GM19324 (cell line): Measurements from ENCODE around the gene GSTM2.
"Not testable (repeated sequence)": the region's sequence is repeated elsewhere in the genome, so short reads cannot be mapped to it uniquely, and the experiment has no call there.

Source experiments
- ATAC-seq: cut with Tn5 transposase; IDR thresholded peaks from one replicate; pipeline ENCODE4 v1.9.1; 2021; ENCODE audit warnings: mild to moderate bottlenecking, moderate library complexity; ENCODE audit not compliant: unreplicated experiment, low FRiP score

The GSTM2 gene

DNA sequence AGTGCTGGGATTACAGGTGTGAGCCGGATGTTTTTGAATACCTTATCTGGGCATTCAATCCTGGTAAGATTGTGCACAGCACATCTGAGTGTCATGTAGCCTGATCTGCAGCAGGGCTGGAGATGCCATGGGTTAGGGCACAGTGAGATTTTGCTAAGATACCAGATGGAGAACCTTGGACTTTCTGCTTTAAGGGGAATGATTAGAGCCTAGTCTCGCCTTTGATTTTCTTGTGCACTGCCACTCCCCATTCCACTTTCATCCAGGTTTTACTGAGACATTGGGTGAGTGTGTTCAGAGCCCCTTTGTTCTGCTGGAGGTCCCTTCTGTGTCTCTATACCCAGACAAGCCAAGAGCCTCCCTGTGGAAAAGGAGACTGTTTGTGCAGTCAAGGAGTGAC is 6.0 kb downstream of the GSTM2 start:
- not testable (repeated sequence) for ATAC-seq

DNA sequence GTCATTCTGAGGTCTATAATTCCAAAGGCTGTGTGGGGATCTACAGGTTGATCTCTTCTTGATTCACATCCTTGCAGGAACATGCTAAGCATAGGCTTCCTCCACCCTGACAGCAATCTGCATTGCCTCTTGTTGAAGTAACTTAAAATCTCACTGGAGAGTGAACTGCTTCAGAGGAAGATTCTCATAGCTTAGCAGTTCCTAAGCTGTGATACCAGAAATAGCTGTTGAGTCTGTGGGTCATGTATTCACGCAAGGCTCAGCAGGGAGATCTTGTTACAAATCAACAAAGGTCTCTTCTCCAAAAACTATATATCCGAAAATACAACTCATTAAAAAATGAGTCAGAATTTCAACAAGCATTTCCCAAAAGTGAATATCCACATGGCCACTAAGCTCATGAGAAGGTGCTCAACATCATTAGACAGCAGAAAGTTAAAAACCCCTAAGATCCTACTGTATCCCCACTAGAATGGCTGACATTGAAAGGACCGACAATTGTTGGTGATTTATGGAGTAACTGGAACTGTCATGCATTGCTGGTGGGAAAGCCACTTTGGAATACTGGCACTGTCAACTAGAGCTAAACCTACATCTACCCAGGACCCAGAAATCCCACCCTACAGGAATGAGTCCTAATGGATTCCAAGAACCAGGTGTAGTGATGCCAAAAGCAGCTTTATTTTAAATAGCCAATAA is 9.0 kb downstream of the GSTM2 start:
- ATAC-seq, result not testable (repeated sequence)

DNA sequence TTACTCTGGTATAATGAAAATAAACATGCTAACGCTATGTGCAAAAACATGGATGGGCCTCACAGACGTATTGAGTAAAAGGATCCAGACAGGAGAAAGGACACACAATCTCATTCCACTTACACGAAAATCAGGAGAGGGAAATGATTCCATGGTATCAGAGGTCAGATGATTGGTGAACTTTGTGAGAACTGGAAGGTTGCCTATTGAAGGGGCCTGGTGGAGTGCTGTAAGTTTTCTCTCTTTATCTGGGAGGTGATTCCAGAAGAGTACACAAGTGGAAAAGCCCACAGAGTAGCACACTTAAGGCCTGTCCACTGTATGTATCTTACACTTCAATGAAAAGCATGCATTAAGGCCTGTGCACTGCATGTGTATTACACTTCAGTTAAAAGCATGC is 9.6 kb downstream of the GSTM2 start:
- no peak for ATAC-seq

DNA sequence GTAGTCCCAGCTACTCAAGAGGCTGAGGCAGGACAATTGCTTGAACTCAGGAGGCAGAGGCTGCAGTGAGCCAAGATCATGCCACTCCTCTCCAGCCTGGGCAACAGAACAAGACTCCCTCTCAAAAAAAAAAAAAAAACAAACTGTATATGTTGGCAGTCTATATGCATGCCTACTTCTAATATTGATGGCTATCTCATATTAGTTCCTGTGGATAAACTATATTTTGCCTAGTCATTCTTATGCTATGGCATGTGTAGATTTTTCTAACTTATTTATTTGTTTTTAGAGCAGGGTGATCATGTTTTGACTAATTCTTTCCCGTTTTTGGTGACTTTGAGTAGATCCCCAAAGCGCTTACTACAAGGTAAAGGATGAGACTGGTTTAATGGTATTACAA is 10.8 kb downstream of the GSTM2 start:
- ATAC-seq, result not testable (repeated sequence)

DNA sequence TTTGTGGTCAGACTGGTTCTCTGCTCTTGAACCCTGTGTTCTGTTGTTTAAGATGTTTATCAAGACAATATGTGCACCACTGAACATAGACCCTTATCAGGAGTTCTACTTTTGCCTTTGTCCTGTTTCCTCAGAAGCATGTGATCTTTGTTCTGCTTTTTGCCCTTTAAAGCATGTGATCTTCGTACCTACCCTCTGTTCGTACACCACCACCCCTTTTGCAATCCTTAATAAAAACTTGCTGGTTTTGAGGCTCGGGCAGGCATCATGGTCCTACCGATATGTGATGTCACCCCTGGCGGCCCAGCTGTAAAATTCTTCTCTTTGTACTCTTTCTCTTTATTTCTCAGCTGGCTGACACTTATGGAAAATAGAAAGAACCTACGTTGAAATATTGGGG is 16.9 kb downstream of the GSTM2 start:
- not testable (repeated sequence) for ATAC-seq

DNA sequence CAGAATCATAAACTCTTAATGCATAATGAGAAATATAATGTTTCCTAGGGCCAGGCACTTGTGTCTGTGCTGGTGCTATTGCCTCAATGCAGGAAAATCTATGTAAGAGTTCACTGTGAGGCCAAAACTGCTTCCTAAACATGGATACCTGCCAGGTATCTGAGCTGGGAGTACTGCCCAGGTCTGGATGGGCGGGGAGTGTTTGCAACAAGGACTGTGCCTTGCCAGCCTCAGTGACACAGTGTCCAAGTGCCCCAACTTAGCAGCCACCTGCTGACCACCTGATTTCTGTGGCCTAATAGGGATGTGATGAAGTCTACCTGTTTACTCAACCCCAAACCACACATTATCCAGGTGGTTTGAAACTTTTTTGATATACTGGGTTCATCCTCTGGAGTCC is 17.5 kb downstream of the GSTM2 start:
- not testable (repeated sequence) for ATAC-seq

DNA sequence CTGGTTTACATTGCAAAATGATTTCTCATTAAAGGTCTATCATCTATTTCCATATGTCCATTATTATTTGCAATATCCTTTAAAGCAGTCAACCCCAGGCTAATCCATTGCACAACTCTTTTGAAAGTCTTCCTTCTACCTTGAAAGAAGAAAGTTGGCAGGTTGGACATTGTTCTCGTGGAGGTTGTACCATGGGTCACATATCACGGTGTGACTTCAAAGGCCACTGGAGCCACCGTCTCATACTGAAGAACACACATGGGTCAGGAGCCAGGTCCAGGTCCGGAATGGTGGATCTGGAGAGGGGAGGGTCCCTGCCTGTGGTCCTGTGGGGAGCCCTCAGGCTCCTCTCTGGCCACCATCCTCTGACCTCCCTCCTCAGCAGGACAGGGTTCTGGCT is 18.0 kb downstream of the GSTM2 start:
- ATAC-seq, result not testable (repeated sequence)

DNA sequence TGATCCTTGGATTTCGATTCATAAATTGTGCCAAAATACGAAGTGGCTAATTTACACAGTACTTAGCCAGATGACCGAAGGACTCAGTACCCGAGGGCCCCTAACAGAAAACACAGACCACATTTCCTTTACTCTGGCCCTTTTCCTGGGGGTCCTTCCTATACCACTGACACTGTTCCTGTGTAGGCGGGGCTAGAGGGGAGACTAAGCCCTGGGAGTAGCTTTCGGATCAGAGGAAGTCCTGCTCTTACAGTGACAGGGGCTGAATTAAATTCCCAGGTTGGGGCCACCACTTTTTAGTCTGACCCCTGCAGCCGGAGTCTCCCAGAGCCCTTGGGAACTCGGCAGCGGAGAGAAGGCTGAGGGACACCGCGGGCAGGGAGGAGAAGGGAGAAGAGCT is 19.3 kb downstream of the GSTM2 start:
- ATAC-seq, result not testable (repeated sequence)

DNA sequence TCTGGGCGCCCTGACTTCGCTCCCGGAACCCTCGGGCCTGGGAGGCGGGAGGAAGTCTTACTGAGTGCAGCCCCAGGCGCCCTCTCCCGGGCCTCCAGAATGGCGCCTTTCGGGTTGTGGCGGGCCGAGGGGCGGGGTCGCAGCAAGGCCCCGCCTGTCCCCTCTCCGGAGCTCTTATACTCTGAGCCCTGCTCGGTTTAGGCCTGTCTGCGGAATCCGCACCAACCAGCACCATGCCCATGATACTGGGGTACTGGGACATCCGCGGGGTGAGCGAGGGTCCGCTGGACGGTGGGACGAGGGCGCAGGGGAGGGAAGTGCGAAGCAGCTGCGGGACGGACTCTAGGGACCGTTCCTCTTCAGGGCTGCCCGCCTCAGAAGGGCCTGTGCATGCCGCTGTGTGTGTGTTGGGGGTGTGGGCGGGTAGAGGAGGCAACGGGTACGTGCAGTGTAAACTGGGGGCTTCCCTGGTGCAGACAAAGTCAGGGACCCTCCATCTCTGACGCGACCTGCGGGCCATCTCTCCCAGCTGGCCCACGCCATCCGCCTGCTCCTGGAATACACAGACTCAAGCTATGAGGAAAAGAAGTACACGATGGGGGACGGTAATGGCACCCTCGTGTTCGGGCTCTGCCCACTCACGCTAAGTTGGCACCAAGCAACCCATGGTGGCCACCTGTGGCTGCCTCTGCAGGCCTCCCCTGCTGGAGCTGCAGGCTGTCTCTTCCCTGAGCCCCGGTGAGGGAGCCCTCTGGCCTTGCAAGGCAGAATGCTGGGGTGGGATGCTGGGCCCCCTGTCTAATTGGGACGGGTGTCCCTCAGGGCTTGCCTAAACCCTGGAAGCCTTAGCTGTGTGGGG is 20.0 kb downstream of the GSTM2 start, which contains the start of gene GSTM1:
GSTM1 (plus strand) TSS at position 177 of the 859 bp plus-strand sequence; CDS start at position 234, 57 bp downstream.
- ATAC-seq, result peak; percentile 90

DNA sequence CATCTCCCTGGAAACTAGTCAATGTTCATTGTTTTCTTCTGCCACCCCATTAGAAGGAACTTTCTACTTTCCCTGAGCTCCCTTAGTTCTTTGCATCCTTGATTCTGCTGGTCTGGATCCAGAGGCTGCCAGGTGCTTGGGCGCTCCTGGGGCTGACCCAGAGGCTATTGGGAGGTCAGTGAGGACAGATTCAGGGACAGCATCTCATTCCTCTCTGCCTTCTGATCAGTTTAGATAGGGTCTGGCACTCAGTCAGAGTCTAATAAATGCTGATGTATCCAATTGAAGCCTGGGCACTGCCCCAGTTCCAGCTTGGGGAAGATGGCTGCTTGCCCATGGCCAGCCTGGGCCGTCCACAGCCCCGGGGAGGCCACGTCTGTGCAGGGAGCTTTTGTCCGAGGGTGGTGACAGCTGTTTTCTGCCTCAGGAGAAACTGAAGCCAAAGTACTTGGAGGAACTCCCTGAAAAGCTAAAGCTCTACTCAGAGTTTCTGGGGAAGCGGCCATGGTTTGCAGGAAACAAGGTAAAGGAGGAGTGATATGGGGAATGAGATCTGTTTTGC is 22.1 kb downstream of the GSTM2 start:
- no peak for ATAC-seq

DNA sequence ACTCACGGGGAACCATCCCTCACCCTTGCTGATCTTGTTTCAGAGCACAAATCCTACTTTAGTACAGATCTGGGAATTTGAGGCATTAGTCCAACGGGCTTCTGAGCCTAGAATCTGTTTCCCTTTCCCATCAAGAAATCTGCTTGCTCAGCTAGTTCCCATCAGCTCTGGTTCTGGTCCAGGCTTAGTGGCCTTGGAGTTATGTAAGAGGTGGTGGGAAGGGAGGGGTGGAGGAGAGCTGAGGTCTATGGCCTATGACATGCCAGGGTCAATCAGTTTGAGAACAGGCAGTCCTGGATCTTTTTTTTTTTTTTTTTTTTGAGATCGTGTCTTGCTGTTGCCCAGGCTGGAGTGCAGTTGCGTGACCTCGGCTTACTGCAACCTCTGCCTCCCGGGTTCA is 23.9 kb downstream of the GSTM2 start:
- no peak for ATAC-seq

DNA sequence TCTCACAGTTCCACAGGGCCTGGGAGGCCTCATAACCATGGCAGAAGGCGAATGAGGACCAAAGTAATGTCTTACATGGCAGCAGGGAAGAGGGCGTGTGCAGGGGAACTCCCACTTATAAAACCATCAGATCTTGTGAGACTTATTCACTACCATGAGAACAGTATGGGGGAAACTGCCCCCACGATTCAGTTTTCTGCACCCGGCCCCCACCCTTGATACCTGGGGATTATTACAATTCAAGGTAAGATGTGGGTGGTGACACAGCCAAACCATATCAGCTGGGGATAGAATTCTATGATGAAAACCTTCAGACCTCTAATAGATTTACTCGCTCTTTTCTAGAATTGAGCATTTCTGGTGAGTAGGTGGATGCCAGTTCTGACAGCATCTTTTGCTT is 26.5 kb downstream of the GSTM2 start:
- not testable (repeated sequence) for ATAC-seq

DNA sequence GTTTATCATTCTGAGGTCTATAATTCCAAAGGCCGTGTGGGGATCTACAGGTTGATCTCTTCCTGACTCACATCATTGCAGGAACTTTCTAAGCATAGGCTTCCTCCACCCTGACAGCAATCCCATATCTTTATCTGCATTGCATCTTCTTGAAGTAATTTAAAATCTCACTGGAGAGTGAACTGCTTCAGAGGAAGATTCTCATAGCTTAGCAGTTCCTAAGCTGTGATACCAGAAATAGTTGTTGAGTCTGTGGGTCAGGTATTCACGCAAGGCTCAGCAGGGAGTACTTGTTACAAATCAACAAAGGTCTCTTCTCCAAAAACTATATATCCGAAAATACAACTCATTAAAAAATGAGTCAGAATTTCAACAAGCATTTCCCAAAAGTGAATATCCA is 27.3 kb downstream of the GSTM2 start:
- ATAC-seq, result not testable (repeated sequence)

DNA sequence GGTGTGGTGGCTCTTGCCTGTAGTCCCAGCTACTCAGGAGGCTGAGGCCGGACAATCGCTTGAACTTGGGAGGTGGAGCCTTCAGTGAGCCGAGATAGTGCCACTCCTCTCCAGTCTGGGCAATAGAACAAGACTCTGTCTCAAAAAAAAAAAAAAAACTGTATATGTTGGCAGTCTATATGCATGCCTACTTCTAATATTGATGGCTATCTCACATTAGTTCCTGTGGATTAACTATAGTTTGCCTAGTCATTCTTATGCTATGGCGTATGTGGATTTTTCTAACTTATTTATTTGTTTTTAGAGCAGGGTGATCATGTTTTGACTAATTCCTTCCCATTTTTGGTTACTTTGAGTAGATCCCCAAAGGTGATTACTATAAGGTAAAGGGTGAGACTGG is 29.2 kb downstream of the GSTM2 start:
- no peak for ATAC-seq

DNA sequence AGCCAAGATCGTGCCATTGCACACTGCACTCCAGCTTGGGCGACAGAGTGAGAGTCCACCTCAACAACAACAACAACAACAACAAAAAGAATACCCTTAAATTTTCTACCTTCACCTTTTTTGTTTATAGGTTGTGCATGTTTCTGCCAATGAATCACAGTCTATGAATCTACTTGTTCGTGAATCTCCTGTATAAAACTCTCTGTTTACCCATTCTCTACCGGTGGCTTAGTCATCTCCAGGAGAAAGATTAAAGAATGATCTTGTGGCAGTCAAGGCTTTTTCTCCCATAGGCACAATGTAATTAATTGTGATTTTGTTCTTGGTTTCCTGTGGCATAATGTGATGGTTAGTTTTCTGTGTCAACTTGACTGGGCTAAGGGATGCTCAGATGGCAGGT is 30.0 kb downstream of the GSTM2 start:
- ATAC-seq, result not testable (repeated sequence)

DNA sequence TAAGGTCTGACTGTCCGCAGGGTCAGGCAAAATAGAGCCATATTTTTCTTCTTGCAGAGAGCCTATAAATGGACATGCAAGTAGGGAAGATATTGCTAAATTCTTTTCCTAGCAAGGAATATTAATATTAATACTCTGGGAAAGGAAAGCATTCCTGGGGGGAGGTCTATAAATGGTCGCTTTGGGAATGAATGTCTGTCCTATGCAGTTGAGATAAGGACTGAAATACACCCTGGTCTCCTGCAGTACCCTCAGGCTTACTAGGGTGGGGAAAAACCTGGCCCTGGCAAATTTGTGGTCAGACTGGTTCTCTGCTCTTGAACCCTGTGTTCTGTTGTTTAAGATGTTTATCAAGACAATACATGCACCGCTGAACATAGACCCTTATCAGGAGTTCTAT is 35.1 kb downstream of the GSTM2 start:
- not testable (repeated sequence) for ATAC-seq

DNA sequence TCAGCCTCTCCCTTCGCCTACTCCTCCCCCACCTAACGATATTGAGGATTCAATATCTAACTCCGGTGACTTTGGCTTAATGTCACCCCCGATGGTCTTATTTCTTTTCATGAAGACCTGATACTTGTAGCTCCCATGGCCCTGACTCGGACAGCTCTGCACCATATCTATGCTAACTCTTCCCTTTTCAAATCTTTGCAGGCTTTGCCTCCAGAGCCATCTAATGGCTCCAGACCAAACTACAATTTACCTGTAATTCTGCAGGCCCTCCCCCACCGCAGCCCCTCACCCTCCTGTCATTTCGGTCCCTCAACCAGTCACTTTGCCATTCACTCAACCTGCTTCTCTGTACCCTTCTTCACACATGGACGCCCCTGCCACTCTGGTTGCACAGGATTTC is 36.3 kb downstream of the GSTM2 start:
- ATAC-seq, result no peak

DNA sequence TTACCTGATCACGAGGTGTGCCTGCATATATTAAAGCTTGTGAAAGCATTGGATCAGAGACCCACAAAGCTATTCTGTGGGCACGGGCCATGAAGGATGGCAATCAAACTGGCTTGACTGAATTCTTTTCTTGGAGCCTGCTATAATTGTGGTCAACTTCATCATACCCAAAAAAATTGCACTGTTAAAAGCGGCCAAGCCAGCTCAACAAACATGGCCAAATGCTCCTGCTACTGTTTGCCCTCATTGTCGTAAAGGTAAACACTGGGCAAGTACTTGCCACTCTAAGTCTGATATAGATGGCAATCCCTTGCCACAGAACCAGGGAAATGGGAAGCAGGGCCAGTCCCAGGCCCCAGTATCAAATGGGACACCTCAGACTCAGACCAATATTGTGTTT is 37.6 kb downstream of the GSTM2 start:
- no peak for ATAC-seq

DNA sequence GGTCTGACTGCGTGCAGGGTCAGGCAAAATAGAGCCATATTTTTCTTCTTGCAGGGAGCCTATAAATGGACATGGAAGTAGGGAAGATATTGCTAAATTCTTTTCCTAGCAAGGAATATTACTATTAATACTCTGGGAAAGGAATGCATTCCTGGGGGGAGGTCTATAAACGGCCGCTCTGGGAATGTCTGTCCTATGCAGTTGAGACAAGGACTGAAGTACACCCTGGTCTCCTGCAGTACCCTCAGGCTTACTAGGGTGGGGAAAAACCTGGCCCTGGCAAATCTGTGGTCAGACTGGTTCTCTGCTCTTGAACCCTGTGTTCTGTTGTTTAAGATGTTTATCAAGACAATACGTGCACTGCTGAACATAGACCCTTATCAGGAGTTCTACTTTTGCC is 41.1 kb downstream of the GSTM2 start:
- ATAC-seq, result not testable (repeated sequence)

DNA sequence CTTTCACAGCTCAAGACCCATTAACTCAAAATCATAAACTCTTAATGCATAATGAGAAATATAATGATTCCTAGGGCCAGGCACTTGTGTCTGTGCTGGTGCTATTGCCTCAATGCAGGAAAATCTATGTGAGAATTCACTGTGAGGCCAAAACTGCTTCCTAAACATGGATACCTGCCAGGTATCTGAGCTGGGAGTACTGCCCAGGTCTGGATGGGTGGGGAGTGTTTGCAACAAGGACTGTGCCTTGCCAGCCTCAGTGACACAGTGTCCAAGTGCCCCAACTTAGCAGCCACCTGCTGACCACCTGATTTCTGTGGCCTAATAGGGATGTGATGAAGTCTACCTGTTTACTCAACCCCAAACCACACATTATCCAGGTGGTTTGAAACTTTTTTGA is 42.0 kb downstream of the GSTM2 start:
- ATAC-seq, result not testable (repeated sequence)

DNA sequence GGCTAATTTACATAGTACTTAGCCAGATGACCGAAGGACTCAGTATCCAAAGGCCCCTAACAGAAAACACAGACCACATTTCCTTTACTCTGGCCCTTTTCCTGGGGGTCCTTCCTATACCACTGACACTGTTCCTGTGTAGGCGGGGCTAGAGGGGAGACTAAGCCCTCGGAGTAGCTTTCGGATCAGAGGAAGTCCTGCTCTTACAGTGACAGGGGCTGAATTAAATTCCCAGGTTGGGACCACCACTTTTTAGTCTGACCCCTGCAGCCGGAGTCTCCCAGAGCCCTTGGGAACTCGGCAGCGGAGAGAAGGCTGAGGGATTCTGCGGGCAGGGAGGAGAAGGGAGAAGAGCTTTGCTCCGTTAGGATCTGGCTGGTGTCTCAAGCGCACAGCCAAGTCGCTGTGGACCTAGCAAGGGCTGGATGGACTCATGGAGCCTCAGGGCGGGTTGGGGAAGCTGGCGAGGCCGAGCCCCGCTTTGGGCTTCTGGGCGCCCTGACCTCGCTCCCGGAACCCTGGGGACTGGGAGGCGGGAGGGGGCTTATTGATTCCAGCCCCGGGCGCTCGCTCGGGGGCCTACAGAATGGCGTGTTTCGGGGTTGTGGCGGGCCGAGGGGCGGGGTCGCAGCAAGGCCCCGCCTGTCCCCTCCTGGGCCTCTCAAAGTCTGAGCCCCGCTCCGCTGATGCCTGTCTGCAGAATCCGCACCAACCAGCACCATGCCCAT is 43.9 kb downstream of the GSTM2 start, which contains the start of gene GSTM5:
GSTM5 (plus strand) TSS at position 659 of the 728 bp plus-strand sequence; CDS start at position 721, 62 bp downstream.
- not testable (repeated sequence) for ATAC-seq
